HL-60 (cell line): Measurements from ENCODE around the gene UBE2G1.
"Not testable (repeated sequence)": the region's sequence is repeated elsewhere in the genome, so short reads cannot be mapped to it uniquely, and the experiment has no call there.

Experiments
- DNase-seq, 2 experiments: peaks; one replicate each; pipeline ENCODE4 v3.0.0-alpha.2; 2010 to 2020; ENCODE audit warnings: low read depth in 1 of 2, low spot score in 1 of 2
- H3K27ac ChIP-seq: fragments of 250-450 bp; sonication (Bioruptor Pico); replicated peaks from 2 replicates; pipeline ENCODE4 v1.5.1; 2020; ENCODE audit warnings: mild to moderate bottlenecking, moderate library complexity
- H3K27me3 ChIP-seq: fragments of 250-450 bp; sonication (Bioruptor Pico); 2 replicates; pipeline ENCODE4 v1.5.1; 2021; ENCODE audit warnings: mild to moderate bottlenecking, moderate library complexity; ENCODE audit not compliant: insufficient read depth, poor library complexity, severe bottlenecking
- H3K4me3 ChIP-seq: replicated peaks from 2 replicates; pipeline ENCODE4 v1.5.1; 2011; ENCODE audit warnings: mild to moderate bottlenecking, control low read depth, low read length; ENCODE audit not compliant: insufficient read depth
- GABPA ChIP-seq: IDR thresholded peaks from 2 replicates; pipeline ENCODE4 v1.6.1; 2012; ENCODE audit warnings: low read depth
- POLR2AphosphoS5 ChIP-seq: IDR thresholded peaks from 2 replicates; pipeline ENCODE4 v1.6.1; 2012; ENCODE audit warnings: low read depth
- SPI1 ChIP-seq: IDR thresholded peaks from 2 replicates; pipeline ENCODE4 v1.6.1; 2012; ENCODE audit warnings: low read depth, mild to moderate bottlenecking, borderline replicate concordance
- TF ChIP-seq, protein P1 (sequence below): IDR thresholded peaks from 2 replicates; pipeline ENCODE4 v1.6.1; 2012; ENCODE audit warnings: low read depth; ENCODE audit not compliant: insufficient replicate concordance
- TF ChIP-seq, protein P2 (sequence below): IDR thresholded peaks from one replicate; pipeline ENCODE4 v1.5.1; 2011; ENCODE audit warnings: low read length, control low read depth, inconsistent platforms; ENCODE audit not compliant: insufficient read depth

UBE2G1 gene

DNA sequence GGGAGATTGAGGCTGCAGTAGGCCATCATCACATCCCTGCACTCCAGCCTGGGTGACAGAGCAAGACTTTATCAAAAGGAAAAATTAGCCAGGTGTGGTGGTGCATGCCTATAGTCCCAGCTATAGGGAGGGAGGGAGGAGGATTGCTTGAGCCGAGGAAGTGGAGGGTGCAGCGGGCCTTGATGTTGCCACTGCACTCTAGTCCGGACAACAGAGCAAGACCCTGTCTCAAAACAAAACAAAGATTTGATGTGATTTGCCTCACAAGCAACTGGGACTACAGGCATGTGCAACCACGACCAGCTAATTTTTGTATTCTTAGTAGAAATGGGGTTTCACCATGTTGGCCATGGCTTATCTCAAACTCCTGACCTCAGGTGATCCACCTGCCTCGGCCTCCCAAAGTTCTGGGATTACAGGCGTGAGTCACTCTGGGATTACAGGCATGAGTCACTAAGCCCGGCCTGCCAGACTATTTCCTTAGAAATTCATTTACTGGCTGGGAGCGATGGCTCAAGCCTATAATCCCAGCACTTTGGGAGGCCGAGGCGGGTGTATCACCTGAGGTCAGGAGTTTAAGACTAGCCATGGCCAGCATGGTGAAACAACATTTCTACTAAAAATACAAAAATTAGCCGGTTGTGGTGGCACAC lies 11.5 kb downstream of the UBE2G1 start:
- no peak for DNase-seq
- H3K4me3 ChIP-seq = no peak overlapping the region
- no peak overlapping the region for H3K27ac ChIP-seq
- TF ChIP-seq SPI1 = no peak
- TF ChIP-seq POLR2AphosphoS5 = no peak
- TF ChIP-seq, protein P1, sequence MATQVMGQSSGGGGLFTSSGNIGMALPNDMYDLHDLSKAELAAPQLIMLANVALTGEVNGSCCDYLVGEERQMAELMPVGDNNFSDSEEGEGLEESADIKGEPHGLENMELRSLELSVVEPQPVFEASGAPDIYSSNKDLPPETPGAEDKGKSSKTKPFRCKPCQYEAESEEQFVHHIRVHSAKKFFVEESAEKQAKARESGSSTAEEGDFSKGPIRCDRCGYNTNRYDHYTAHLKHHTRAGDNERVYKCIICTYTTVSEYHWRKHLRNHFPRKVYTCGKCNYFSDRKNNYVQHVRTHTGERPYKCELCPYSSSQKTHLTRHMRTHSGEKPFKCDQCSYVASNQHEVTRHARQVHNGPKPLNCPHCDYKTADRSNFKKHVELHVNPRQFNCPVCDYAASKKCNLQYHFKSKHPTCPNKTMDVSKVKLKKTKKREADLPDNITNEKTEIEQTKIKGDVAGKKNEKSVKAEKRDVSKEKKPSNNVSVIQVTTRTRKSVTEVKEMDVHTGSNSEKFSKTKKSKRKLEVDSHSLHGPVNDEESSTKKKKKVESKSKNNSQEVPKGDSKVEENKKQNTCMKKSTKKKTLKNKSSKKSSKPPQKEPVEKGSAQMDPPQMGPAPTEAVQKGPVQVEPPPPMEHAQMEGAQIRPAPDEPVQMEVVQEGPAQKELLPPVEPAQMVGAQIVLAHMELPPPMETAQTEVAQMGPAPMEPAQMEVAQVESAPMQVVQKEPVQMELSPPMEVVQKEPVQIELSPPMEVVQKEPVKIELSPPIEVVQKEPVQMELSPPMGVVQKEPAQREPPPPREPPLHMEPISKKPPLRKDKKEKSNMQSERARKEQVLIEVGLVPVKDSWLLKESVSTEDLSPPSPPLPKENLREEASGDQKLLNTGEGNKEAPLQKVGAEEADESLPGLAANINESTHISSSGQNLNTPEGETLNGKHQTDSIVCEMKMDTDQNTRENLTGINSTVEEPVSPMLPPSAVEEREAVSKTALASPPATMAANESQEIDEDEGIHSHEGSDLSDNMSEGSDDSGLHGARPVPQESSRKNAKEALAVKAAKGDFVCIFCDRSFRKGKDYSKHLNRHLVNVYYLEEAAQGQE = no peak
- TF ChIP-seq GABPA = no peak
- TF ChIP-seq, protein P2, sequence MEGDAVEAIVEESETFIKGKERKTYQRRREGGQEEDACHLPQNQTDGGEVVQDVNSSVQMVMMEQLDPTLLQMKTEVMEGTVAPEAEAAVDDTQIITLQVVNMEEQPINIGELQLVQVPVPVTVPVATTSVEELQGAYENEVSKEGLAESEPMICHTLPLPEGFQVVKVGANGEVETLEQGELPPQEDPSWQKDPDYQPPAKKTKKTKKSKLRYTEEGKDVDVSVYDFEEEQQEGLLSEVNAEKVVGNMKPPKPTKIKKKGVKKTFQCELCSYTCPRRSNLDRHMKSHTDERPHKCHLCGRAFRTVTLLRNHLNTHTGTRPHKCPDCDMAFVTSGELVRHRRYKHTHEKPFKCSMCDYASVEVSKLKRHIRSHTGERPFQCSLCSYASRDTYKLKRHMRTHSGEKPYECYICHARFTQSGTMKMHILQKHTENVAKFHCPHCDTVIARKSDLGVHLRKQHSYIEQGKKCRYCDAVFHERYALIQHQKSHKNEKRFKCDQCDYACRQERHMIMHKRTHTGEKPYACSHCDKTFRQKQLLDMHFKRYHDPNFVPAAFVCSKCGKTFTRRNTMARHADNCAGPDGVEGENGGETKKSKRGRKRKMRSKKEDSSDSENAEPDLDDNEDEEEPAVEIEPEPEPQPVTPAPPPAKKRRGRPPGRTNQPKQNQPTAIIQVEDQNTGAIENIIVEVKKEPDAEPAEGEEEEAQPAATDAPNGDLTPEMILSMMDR = no peak
- H3K27me3 ChIP-seq = no peaks in the 10 kb centered on the region

DNA sequence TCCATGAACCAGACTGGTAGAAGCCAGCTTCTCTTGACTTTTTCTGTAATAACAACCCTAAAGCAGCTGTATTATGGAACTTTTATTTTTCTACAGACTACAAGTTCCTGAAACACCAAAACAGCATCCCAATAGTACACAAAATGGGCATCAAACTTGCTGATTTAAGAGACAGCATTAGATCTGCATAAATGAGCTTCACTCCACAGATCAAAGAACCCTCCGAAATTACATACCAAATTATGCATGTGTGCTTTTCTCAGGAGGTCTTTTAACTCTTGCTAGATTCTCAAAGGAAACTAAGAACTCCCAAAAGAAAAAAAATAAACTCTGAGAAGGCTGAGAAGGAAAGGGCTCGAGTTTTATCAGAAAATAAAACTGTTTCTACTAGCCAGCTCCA lies 12.3 kb downstream of the UBE2G1 start:
- no peak for DNase-seq
- Histone ChIP-seq H3K27ac (no peak overlapping the region), H3K27me3 (no peaks in the 10 kb centered on the region), H3K4me3 (no peak overlapping the region)
- TF ChIP-seq, protein P2 = no peak
- TF ChIP-seq POLR2AphosphoS5 = no peak
- no peak for TF ChIP-seq GABPA
- no peak for TF ChIP-seq SPI1
- TF ChIP-seq, protein P1 = no peak

DNA sequence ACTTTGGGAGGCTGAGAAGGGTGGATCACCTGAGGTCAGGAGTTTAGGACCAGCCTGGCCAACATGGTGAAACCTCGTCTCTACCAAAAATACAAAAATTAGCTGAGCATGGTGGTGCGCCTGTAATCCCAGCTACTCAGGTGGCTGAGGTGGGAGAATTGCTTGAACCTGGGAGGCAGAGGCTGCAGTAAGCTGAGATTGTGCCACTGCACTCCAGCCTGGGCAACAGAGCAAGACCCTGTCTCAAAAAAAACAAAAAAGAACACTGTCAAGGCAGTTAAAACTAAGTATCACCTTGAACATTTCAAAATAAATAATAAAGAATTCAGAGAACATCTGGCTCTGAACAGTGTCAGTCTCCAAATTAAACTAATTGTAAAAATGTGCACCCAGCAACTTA lies 16.3 kb downstream of the UBE2G1 start:
- H3K4me3 ChIP-seq, H3K27me3 ChIP-seq, DNase-seq, H3K27ac ChIP-seq: not testable (repeated sequence)

DNA sequence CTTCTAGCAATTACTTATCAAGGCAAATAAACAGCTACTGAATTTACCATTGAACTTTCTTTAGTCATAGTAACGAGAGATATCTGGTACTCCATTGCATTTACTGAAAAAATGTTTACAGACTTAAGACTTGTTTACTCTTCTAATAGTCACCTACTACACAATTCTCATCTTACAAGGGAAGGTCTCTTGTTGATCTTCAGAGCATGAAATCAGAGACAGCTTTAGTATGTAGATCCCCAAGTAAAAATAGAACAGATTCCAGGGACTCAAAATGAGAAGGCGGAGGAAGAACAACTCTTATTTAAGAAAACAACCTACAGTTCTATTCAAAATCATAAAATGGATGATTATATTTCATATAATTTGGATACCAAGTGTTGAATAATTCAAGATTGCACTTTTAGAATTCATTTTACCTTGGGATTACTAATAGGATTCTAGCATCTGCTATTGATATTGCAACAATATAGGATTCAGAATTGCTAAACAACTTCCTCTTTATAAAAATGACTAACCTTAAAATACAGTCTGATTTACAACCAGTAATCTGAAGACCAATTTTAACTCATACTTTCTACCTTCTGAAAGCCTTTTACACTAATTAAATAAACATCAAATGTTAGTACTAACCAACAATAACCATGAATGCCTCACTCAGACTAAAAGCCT lies 20.8 kb downstream of the UBE2G1 start:
- H3K27ac ChIP-seq = no peak overlapping the region
- H3K4me3 ChIP-seq = no peak overlapping the region
- no peak for DNase-seq
- TF ChIP-seq POLR2AphosphoS5 (no peak), SPI1 (no peak), GABPA (no peak)
- TF ChIP-seq, protein P2 = no peak
- TF ChIP-seq, protein P1 = no peak
- H3K27me3 ChIP-seq = no peaks in the 10 kb centered on the region
